ENCODE data around the gene KCP.

- TF ChIP-seq TCF12 (IDR thresholded peaks at IDR 0.05; ENCODE audit: low read depth) (no peak), ZBTB7A (IDR thresholded peaks at IDR 0.05; ENCODE audit: low read depth) (no peak), FOXM1 (IDR thresholded peaks at IDR 0.05; ENCODE audit: borderline replicate concordance, low read depth) (no peak), REST (IDR thresholded peaks at IDR 0.05; ENCODE audit: low read depth) (no peak)
Measured at GRCh38 chr7:128941946-128942526, 31.5 kb upstream of the KCP start.
